SH-SY5Y (cell line): ENCODE measurements around the gene CPPED1.

ENCODE experiments used
- GATA2 ChIP-seq: IDR thresholded peaks from 2 replicates; pipeline ENCODE4 v1.6.1; 2011; ENCODE audit warnings: mild to moderate bottlenecking, low read depth, low read length
- GATA3 ChIP-seq: IDR thresholded peaks from 2 replicates; pipeline ENCODE4 v1.6.1; 2011; ENCODE audit warnings: low read depth, mild to moderate bottlenecking, low read length, moderate library complexity

CPPED1 gene

GRCh38 chr16:12758670-12759558 is 44.8 kb downstream of the CPPED1 start:
- TF ChIP-seq GATA3: no peak
- no peak for TF ChIP-seq GATA2

- TF ChIP-seq GATA2 (peak; percentile 100), GATA3 (peak; percentile 100)
Measured at GRCh38 chr16:12758031-12758669, 45.5 kb downstream of the CPPED1 start.

- TF ChIP-seq GATA2 (no peak), GATA3 (no peak)
Measured at GRCh38 chr16:12757546-12757945, 46.1 kb downstream of the CPPED1 start.

- TF ChIP-seq GATA2 (no peak), GATA3 (no peak)
Measured at GRCh38 chr16:12754824-12755543, 48.7 kb downstream of the CPPED1 start.

GRCh38 chr16:12753203-12754023 is 50.3 kb downstream of the CPPED1 start:
- TF ChIP-seq GATA3 (no peak), GATA2 (no peak)

GRCh38 chr16:12752159-12752558 is 51.5 kb downstream of the CPPED1 start:
- TF ChIP-seq GATA2 (peak; percentile 53; the same call in 1 of the 2 replicates), GATA3 (peak; percentile 62)

GRCh38 chr16:12750554-12750918 is 53.2 kb downstream of the CPPED1 start:
- TF ChIP-seq GATA3 (no peak), GATA2 (no peak)

- TF ChIP-seq GATA3: no peak
- no peak for TF ChIP-seq GATA2
Measured at GRCh38 chr16:12749076-12749475, 54.6 kb downstream of the CPPED1 start.

GRCh38 chr16:12747827-12748226 is 55.9 kb downstream of the CPPED1 start:
- TF ChIP-seq GATA2: no peak
- TF ChIP-seq GATA3: no peak

GRCh38 chr16:12747261-12747660 is 56.4 kb downstream of the CPPED1 start:
- TF ChIP-seq GATA2: no peak
- TF ChIP-seq GATA3: no peak

- TF ChIP-seq GATA3 (no peak), GATA2 (no peak)
Measured at GRCh38 chr16:12744860-12745259, 58.8 kb downstream of the CPPED1 start.

- TF ChIP-seq GATA2 (no peak), GATA3 (no peak)
Measured at GRCh38 chr16:12742741-12743140, 60.9 kb downstream of the CPPED1 start.

GRCh38 chr16:12740986-12741610 is 62.6 kb downstream of the CPPED1 start:
- TF ChIP-seq GATA3 (no peak), GATA2 (no peak)
